ENCODE results near the gene POLR1B. TPM values are rescaled to one million over a fixed set of nuclear protein-coding genes. Genes with fewer than 3 reads are reported as not detected.

Gene POLR1B
- total and polyA plus RNA-seq, 2 of the 13 experiments (the other 11 are each of a cell fraction or from before 2014, with no cell fraction given) = 18.3 to 46.0 TPM

DNA sequence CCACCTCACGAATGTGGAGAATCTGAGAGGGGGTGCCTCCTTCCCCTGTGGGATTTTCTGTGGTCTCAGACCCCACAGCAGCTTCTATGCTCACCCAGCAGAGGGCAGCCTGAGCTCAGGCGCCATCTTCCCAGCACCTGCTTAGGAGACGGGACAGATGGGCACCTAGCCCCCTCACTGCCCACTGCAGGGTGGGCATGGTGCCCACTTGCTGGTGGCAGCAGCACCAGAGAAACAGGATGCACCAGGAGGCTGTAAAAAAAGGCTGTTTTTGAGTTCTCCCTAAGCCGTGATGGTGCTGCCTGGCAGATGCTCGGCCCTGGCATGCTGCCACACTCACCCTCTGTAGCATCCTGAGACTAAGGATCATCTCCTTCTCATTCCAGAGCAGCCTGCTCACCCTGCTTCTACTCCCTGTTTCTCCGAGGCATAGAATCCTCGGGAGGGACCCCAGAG, 84.4 kb downstream of the POLR1B start (continued):
- TF ChIP-seq, protein P1, sequence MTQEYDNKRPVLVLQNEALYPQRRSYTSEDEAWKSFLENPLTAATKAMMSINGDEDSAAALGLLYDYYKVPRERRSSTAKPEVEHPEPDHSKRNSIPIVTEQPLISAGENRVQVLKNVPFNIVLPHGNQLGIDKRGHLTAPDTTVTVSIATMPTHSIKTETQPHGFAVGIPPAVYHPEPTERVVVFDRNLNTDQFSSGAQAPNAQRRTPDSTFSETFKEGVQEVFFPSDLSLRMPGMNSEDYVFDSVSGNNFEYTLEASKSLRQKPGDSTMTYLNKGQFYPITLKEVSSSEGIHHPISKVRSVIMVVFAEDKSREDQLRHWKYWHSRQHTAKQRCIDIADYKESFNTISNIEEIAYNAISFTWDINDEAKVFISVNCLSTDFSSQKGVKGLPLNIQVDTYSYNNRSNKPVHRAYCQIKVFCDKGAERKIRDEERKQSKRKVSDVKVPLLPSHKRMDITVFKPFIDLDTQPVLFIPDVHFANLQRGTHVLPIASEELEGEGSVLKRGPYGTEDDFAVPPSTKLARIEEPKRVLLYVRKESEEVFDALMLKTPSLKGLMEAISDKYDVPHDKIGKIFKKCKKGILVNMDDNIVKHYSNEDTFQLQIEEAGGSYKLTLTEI (CRISPR knock-in tag; conservative IDR thresholded peaks at IDR 0.05) = no peak
- TF ChIP-seq ZNF768 (CRISPR knock-in tag; IDR thresholded peaks at IDR 0.05) = peak; percentile 50; the same call in 1 of the 2 replicates
- TF ChIP-seq, protein P2, sequence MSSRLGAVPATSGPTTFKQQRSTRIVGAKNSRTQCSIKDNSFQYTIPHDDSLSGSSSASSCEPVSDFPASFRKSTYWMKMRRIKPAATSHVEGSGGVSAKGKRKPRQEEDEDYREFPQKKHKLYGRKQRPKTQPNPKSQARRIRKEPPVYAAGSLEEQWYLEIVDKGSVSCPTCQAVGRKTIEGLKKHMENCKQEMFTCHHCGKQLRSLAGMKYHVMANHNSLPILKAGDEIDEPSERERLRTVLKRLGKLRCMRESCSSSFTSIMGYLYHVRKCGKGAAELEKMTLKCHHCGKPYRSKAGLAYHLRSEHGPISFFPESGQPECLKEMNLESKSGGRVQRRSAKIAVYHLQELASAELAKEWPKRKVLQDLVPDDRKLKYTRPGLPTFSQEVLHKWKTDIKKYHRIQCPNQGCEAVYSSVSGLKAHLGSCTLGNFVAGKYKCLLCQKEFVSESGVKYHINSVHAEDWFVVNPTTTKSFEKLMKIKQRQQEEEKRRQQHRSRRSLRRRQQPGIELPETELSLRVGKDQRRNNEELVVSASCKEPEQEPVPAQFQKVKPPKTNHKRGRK (CRISPR knock-in tag; IDR thresholded peaks at IDR 0.05) = 0 out of 2 replicates have a peak, but pooled peaks have one; percentile 47
- TF ChIP-seq, protein P3, sequence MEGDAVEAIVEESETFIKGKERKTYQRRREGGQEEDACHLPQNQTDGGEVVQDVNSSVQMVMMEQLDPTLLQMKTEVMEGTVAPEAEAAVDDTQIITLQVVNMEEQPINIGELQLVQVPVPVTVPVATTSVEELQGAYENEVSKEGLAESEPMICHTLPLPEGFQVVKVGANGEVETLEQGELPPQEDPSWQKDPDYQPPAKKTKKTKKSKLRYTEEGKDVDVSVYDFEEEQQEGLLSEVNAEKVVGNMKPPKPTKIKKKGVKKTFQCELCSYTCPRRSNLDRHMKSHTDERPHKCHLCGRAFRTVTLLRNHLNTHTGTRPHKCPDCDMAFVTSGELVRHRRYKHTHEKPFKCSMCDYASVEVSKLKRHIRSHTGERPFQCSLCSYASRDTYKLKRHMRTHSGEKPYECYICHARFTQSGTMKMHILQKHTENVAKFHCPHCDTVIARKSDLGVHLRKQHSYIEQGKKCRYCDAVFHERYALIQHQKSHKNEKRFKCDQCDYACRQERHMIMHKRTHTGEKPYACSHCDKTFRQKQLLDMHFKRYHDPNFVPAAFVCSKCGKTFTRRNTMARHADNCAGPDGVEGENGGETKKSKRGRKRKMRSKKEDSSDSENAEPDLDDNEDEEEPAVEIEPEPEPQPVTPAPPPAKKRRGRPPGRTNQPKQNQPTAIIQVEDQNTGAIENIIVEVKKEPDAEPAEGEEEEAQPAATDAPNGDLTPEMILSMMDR (CRISPR knock-in tag; IDR thresholded peaks at IDR 0.05) = peak; percentile 99
- no peak for TF ChIP-seq THYN1 (CRISPR knock-in tag; IDR thresholded peaks at IDR 0.05; ENCODE audit: borderline replicate concordance, low read depth)
- TF ChIP-seq GPN1 (CRISPR knock-in tag; IDR thresholded peaks at IDR 0.05; ENCODE audit: borderline replicate concordance) = no peak
- TF ChIP-seq ZNF567 (CRISPR knock-in tag; IDR thresholded peaks at IDR 0.05; ENCODE audit: borderline replicate concordance) = peak; percentile 73; the same call in 1 of the 2 replicates
- TF ChIP-seq, protein P4, sequence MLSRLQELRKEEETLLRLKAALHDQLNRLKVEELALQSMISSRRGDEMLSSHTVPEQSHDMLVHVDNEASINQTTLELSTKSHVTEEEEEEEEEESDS (CRISPR knock-in tag; IDR thresholded peaks at IDR 0.05; ENCODE audit: borderline replicate concordance) = no peak
- TF ChIP-seq, protein P5, sequence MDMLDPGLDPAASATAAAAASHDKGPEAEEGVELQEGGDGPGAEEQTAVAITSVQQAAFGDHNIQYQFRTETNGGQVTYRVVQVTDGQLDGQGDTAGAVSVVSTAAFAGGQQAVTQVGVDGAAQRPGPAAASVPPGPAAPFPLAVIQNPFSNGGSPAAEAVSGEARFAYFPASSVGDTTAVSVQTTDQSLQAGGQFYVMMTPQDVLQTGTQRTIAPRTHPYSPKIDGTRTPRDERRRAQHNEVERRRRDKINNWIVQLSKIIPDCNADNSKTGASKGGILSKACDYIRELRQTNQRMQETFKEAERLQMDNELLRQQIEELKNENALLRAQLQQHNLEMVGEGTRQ (IDR thresholded peaks at IDR 0.05; ENCODE audit: low read depth, low read length) = no peak
- TF ChIP-seq, protein P5 (CRISPR knock-in tag; IDR thresholded peaks at IDR 0.05; ENCODE audit: borderline replicate concordance) = no peak
- TF ChIP-seq, protein P6, sequence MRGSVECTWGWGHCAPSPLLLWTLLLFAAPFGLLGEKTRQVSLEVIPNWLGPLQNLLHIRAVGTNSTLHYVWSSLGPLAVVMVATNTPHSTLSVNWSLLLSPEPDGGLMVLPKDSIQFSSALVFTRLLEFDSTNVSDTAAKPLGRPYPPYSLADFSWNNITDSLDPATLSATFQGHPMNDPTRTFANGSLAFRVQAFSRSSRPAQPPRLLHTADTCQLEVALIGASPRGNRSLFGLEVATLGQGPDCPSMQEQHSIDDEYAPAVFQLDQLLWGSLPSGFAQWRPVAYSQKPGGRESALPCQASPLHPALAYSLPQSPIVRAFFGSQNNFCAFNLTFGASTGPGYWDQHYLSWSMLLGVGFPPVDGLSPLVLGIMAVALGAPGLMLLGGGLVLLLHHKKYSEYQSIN (CRISPR knock-in tag; IDR thresholded peaks at IDR 0.05; ENCODE audit: borderline replicate concordance) = no peak
- TF ChIP-seq ZNF792 (CRISPR knock-in tag; IDR thresholded peaks at IDR 0.05) = 0 out of 2 replicates have a peak, but pooled peaks have one; percentile 33
- no peak for TF ChIP-seq PAF1 (CRISPR knock-in tag; IDR thresholded peaks at IDR 0.05)
- TF ChIP-seq, protein P7, sequence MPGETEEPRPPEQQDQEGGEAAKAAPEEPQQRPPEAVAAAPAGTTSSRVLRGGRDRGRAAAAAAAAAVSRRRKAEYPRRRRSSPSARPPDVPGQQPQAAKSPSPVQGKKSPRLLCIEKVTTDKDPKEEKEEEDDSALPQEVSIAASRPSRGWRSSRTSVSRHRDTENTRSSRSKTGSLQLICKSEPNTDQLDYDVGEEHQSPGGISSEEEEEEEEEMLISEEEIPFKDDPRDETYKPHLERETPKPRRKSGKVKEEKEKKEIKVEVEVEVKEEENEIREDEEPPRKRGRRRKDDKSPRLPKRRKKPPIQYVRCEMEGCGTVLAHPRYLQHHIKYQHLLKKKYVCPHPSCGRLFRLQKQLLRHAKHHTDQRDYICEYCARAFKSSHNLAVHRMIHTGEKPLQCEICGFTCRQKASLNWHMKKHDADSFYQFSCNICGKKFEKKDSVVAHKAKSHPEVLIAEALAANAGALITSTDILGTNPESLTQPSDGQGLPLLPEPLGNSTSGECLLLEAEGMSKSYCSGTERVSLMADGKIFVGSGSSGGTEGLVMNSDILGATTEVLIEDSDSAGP (CRISPR knock-in tag; IDR thresholded peaks at IDR 0.05; ENCODE audit: borderline replicate concordance) = peak; percentile 51
- 0 out of 2 replicates have a peak, but pooled peaks have one; percentile 41 for TF ChIP-seq MYC (CRISPR knock-in tag; IDR thresholded peaks at IDR 0.05; ENCODE audit: borderline replicate concordance)
- peak; percentile 45; the same call in 1 of the 2 replicates for TF ChIP-seq GABPB1 (CRISPR knock-in tag; IDR thresholded peaks at IDR 0.05)

Data from HepG2 (cell line).